ENCODE results near the gene EFL1. TPM values are rescaled to one million over a fixed set of nuclear protein-coding genes. Genes with fewer than 3 reads are reported as not detected.
"Not testable (repeated sequence)": the region's sequence is repeated elsewhere in the genome, so short reads cannot be mapped to it uniquely, and the experiment has no call there.

Gene EFL1
- total and polyA plus RNA-seq, 2 of the 8 experiments (the other 6 are each of a cell fraction or from before 2014, with no cell fraction given), result 10.8 to 31.5 TPM

GRCh38 chr15:82221535-82221934, 41.0 kb downstream of the EFL1 start:
- H3K4me3 ChIP-seq (ENCODE audit: extremely low read depth in 1 of 4, insufficient read depth in 2 of 4, low read depth in 3 of 4, low read length in 4 of 4); H4K8ac ChIP-seq (ENCODE audit: extremely low read depth, insufficient read depth, low read length); H2AFZ ChIP-seq (ENCODE audit: low read length); H3K23me2 ChIP-seq (ENCODE audit: low read depth, low read length); H2BK20ac ChIP-seq (ENCODE audit: low read length); H3K9me3 ChIP-seq (ENCODE audit: insufficient read depth in 2 of 2, low read depth in 1 of 2, low read length in 1 of 2); H2BK15ac ChIP-seq (ENCODE audit: low read length); H3K9ac ChIP-seq (replicated peaks in 1 of 4; ENCODE audit: extremely low read depth in 1 of 4, low read depth in 3 of 4, low read length in 3 of 4); H3K14ac ChIP-seq (ENCODE audit: insufficient read length); H2BK5ac ChIP-seq (ENCODE audit: low read depth, low read length); FAIRE-seq; H3K36me3 ChIP-seq (ENCODE audit: control insufficient read depth in 2 of 4, insufficient read depth in 4 of 4, low read length in 3 of 4); H3K18ac ChIP-seq (ENCODE audit: extremely low read depth, low read length); H3K79me2 ChIP-seq (ENCODE audit: control insufficient read depth in 1 of 2, insufficient read depth in 2 of 2, low read length in 2 of 2); DNase-seq (ENCODE audit: low read depth in 1 of 2, low spot score in 2 of 2); H3K27me3 ChIP-seq (replicated peaks in 1 of 4; ENCODE audit: control insufficient read depth in 3 of 4, extremely low read depth in 1 of 4, insufficient read depth in 3 of 4, low read length in 3 of 4); H3K4ac ChIP-seq (replicated peaks; ENCODE audit: insufficient read length, low read depth, low read length); H4K5ac ChIP-seq (ENCODE audit: insufficient read length, low read depth, low read length); H4K20me1 ChIP-seq (replicated peaks in 1 of 2; ENCODE audit: control insufficient read depth in 1 of 2, insufficient read depth in 2 of 2, low read length in 2 of 2); H3K79me1 ChIP-seq (ENCODE audit: low read depth, low read length); H3K4me2 ChIP-seq (ENCODE audit: insufficient read depth in 1 of 2, low read depth in 2 of 2, low read length in 2 of 2); H2BK12ac ChIP-seq (ENCODE audit: low read depth, low read length); POLR2A ChIA-PET (ENCODE audit: partially characterized antibody); H2AK5ac ChIP-seq (ENCODE audit: low read depth, low read length); H2BK120ac ChIP-seq (replicated peaks; ENCODE audit: low read depth, low read length); H3K4me1 ChIP-seq (replicated peaks in 1 of 4; ENCODE audit: control insufficient read depth in 3 of 4, insufficient read depth in 4 of 4, low read length in 3 of 4); H3K56ac ChIP-seq (replicated peaks; ENCODE audit: insufficient read length, low read depth, low read length); H3K23ac ChIP-seq (ENCODE audit: insufficient read length); H3K27ac ChIP-seq (ENCODE audit: low read depth, low read length); H4K91ac ChIP-seq (replicated peaks; ENCODE audit: insufficient read length, low read length): not testable (repeated sequence)
- CTCF ChIA-PET (ENCODE audit: partially characterized antibody), result interaction anchor here (0.6 to 1.7 kb wide), 2 partner anchors 10 to 217 kb away, joined by 3 to 4 read pairs; no protein-coding TSS in a partner anchor
- TF ChIP-seq CTCF (IDR thresholded peaks at IDR 0.05; ENCODE audit: control extremely low read depth in 1 of 3, insufficient read depth in 1 of 3, low read depth in 1 of 3, low read length in 3 of 3) (peak in 2 of 3 experiments; percentile 31 to 35; a peak in 2 of 4 replicates), RAD21 (IDR thresholded peaks at IDR 0.05 in 1 of 2, conservative IDR thresholded peaks at IDR 0.05 in 1 of 2; ENCODE audit: low read depth in 2 of 2, low read length in 2 of 2) (peak; percentile 28 to 43)
- WGBS, 2 experiments (ENCODE audit: extremely low coverage in 1 of 2, insufficient coverage in 1 of 2, insufficient read length in 1 of 2, insufficient replicate concordance in 2 of 2, low coverage in 1 of 2, low lambda C conversion rate in 2 of 2, missing lambda C conversion rate in 1 of 2), result 80% methylated on average over 2 of the region's 2 CpGs; no CpG with 5 or more reads in 1 of the 2 experiments
